HG03460 (cell line): Measurements from ENCODE around the gene CASP9.
"Not testable (repeated sequence)": the region's sequence is repeated elsewhere in the genome, so short reads cannot be mapped to it uniquely, and the experiment has no call there.

ENCODE experiments used
- ATAC-seq: cut with Tn5 transposase; IDR thresholded peaks from one replicate; pipeline ENCODE4 v1.9.1; 2021; ENCODE audit not compliant: unreplicated experiment

The CASP9 gene

DNA sequence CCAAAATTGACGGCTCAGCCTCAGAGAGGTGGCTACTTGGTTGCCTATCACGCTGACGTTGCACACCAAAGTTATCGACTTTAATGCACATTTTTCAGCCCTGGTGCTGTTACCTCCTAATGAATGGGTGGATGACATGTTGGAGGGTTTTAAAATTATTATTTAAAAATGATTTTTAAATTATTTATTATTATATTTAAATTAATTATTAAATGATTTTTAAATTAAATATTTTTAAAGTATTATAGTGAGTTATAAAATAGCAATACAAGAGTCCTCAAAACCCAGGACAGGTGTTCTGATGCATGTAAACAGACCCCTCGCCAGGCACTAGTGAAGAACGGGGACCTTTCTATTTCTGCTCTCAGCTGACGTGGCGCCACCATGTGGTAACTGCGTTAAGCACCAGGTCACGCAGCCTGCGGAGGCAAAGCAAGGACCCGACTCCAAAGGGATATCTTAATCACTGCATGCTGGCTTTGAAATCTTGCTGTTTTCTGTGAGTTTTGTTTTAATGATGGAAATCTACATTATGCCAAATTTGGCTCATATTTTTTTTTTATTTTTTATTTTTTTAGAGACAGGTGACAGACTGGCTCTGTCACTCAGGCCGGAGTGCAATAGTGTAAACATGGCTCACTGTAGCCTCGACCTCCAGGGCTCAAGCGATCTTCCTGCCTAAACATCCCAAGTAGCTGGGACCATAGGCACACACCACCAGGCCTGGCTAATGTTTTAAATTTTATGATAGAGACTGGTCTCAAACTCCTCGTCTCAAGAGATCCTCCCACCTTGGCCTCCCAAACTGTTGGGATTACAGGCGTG lies 22.6 kb downstream of the CASP9 start:
- no peak for ATAC-seq

DNA sequence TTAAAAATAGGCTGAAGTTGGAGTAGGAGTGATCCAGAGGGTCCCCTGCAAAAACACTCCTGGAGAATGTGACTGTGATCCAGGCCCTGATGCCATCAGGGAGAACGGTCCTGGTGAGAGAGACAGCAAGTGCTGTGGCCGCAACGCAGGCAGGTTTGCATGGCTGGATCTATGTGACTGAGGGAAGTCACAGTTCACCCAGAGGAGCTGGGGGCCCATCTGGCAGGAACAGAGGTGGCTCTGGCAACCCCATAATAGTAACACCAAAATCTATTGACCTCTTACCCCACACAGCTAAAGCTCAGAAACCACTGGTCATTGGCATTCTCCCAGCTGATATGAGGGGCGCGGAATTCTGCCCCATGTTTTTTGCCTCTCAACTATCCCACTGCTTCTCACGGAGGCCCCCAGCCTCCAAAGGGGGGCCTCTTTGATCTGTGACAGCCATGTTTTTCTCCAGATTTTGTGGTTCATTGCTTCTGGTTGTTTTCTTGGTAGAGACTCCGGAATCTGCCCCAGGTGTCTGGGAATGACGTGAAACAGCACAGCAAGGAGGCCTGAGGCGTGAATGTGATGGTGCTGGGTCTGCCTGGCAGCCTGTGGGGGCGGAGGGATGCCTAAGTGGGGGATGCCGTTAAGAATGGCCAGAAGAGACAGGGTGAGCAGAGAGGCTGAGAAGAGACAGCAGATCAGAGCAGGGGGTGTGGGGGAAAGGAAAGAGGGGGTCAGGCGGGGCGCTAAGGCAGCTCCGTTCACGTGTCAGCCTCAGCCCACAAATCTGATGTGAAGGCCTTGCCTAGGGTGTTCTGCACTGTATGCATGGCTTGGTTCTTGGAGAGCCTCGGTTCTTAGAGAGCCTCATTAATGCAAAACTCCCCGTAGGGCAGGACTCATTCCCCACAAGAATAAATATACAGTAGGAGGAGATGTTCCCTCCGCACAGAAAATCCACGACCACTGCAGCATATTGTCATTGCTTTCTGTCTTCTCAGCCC lies 23.5 kb downstream of the CASP9 start:
- ATAC-seq, result no peak

DNA sequence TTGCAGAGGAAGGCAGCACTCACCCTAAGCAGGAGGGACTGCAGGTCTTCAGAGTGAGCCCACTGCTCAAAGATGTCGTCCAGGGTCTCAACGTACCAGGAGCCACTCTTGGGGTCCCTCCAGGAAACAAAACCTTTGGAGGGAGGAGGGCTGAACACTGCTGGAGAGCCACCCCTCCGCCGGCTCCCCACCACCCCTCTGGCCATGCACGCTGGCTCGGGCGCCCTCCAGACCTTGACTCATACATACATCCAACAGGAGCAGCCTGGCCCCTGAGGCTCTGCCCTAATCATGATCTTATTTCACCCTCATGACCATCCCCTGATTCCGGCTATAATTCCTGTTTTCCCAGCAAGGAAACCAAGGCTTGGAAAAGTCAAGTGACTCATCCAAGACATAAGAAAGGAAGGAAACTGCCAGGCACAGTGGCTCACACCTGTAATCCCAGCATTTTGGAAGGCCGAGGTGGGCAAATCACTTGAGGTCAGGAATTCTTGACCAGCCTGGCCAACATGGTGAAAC lies 30.1 kb downstream of the CASP9 start:
- no peak for ATAC-seq

DNA sequence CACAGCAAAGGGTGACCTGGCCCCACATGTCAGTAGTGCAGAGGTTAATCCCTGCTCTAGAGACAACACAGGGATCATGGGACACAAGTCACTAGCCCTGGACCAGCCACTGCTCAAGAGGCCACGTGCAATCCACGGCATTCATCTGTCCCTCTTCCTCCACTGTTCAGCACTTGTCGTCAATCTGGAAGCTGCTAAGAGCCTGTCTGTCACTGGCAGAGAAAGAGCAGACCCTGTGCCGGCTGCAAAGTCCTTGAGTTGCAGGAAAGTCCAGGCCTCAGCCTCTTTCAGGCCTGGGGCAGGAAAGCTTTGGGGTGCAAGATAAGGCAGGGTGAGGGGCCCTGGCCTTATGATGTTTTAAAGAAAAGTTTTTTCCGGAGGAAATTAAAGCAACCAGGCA lies 31.4 kb downstream of the CASP9 start:
- ATAC-seq, result no peak

DNA sequence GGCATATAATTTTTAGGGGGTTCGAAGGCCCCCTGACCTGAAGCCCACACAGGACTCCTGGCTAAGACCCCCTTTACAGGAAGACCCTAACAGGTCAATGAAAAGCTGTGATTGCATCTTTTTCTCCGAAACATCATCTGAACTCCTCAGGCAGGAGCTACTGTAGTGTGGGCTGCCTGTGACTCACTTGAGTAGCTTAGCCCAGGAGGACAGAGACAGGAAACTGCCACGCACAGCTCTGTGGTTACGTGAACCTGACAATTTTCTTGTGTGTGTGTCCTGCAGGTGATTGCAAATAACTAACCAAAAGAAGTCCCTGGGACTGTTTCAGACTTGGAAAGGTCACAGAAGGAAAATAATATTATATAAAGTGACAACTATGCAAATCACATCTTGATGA lies 33.0 kb downstream of the CASP9 start:
- ATAC-seq, result not testable (repeated sequence)

DNA sequence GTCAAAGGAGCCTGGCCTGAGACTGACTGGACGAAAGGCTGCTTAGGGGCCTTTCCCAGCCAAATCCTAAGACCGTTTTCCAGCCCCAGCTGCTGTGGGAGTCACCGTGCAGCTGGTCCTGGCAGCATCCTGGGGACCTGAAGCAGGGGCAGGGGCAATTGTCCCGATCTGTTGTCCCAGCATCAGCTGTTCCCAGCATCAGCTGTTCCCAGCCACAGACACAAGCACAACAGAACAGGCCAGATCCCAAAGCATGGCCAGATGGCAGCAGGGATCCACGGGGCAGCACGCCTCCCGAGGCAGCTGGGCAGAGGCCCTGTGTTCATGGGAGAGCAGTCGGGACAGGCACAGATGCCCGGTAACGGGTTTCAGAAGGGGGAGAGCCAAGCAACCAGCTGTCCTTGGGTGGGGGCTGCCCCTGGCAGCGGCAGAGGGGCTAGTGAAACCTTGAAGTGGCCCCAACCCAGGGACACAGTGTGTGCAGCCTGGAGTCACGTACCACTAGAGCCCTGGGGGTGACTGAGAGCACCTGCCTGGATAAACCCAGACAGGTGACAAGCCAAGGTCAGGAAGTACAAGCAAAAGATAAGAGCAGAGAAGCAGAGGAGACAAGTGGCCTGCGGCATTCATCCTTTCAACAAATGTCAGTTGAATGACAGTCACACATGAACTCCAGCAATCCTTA lies 34.8 kb downstream of the CASP9 start:
- ATAC-seq, result no peak

DNA sequence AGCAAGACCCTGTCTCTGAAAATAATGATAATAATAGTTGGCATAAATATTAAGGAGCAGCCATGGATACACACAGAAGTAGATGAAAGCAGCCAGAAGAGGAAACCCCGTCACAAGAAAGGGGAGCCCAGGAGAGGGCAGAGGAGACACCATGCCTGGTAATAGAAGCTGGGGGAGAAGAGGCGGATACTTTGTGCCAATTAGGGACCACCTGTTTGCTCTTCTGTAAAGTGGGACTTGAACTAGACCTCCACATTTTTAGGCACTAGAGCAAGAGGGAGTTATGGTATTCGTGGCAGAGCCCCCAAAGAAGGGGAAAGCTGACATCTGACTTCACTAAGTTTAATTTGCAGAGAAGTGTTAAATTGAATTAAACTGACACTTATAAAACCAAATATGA lies 35.6 kb downstream of the CASP9 start:
- no peak for ATAC-seq

DNA sequence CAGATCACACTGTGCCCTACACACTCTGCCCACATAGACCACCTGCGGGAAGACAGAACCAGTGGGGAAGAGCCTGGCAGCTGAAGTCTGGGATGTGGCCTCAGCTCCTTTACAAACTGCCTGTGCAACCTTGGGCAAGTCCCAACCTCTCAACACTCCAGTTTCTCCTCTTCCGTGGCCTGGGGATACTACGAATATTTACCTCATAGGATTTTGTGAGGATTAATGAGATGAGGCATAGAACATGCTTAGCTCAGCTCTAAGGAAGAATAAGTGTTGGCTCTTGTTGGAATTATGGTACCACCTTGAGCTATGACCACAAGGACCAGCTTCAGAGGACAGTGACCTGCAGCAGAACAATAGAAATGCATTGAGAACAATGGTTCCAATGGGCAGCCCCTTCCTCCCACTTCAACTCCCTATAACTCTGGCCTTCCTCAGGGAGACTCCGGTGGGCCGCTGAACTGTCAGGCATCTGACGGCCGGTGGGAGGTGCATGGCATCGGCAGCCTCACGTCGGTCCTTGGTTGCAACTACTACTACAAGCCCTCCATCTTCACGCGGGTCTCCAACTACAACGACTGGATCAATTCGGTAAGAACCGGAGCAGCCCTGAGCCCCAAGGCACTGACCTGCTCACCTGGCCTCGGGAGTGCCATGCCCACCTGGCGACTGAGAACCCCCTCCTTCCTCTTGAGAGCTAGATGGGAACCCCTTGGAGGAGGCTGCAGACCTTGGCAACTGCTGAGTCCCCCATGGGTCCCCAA lies 37.0 kb downstream of the CASP9 start:
- ATAC-seq, result not testable (repeated sequence)

DNA sequence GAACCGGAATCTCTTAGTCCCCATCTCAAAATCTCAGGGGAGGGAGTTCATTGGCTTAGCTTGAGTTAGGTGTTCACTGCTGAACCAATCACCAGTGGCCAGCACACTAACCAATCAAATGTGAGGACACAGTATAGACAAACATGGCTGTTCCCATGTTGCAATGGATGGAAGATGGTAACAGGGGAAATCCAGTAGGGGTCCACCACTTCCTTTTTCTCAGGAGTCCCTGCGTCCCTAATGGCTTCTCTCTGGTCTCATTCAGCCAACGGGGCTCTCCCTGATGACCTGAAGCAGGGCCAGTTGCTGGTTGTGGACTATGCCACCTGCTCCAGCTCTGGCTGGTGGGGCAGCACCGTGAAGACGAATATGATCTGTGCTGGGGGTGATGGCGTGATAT lies 38.4 kb downstream of the CASP9 start:
- ATAC-seq, result no peak

DNA sequence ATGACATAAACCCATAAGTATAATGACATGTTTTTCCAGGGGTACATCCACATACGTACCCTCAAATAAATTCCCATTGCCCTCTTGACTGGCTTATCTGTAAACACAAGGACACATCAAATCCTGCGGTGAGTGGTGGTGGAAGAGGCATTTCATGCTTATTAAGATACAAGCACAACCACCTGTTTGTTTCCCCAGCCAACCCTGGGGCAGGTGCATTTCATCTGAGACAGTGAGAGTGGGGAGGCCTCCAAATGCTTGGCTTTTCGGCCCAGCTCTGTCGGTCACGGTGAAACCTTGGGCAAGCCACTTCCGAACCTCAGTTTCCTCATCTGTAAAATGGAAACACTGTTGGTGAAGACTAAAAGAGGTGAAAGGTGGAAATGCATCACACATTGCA lies 39.6 kb downstream of the CASP9 start:
- not testable (repeated sequence) for ATAC-seq

DNA sequence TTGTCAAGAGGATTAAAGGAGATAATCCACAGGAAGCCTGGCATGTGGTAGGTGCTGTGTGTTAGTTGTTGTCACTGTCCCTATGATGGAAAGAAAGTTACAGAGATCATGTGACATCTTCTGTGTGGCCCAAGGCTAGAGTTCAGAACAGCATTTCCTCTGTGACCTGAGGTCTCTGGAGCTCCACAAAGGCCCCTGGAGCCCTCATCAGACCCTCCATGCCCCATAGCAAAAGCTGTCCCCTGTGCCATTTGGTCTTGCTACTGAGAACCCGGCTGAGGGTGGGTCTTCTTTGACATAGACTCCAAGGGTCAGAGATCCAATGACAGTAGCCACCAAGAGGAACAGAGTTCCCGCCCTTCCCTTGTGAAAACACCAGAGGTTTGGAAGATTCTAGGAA lies 40.0 kb downstream of the CASP9 start:
- no peak for ATAC-seq

DNA sequence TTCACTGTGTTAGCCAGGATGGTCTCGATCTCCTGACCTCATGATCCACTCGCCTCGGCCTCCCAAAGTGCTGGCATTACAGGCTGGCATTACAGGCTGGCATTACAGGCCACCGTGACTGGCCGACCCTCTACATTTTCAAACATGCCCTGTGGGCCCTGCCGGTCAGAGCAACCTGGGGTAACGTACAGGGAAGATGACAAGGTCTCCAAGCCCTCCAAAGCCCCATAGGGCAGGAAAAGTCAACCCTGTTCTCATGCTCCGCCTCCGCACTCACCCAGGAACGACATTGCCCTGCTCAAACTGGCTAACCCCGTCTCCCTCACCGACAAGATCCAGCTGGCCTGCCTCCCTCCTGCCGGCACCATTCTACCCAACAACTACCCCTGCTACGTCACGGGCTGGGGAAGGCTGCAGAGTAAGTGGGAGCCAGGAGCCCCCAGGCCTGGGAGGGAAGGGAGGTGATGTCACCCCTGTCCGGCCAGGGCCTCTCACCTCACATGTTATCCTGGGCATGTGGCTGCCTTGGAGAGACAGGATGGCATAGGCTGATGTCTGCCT lies 41.0 kb downstream of the CASP9 start:
- ATAC-seq, result not testable (repeated sequence)

DNA sequence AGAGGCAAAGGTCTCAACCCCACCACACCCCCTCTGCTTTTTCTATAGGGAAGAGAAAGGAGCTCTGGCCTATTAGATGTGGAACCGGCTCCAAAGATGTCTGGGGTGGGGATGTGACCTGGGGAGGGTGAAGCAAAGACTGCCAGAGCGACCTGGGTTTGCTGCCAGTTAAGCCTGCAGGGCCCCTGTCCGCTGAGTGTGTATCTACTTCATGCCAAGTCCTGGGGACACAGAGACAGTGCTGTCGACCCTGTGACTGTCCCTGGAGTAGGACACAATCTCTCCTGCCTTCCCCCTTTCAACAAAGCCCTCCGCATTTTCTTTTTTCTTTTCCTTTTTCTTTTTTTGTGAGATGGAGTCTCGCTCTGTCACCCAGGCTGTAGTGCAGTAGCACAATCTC lies 41.6 kb downstream of the CASP9 start:
- not testable (repeated sequence) for ATAC-seq

DNA sequence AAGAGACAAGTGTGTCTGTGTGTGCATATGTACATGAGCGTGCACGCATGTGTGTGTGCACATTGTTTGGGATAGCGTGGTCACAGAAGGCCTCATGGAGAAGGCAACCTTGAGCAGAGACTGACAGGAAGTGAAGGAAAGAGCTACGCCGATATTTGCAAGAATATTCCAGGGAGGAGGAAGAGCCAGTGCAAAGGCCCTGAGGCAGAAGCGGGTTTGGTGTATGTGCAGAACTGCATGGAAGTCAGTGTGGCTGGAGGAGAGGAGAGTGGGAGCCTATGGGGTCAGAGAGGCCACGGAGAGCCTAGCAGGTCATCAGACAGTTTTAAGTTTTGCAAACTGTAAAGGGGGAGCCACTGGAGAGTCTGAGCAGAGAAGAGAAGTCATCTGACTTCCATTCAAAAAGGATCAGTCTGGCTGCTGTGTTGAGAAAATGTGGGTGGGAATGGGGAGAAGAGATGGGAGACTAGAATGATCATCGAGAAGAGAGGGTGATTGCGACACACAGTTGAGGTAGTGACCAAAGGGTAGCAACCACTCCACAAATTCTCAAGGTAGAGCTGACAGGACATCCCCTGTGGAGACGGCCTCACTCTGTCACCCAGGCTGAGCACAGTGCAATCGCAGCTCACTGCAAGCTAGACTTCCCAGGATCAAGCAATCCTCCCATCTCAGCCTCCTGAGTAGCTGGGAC lies 44.2 kb downstream of the CASP9 start:
- no peak for ATAC-seq

DNA sequence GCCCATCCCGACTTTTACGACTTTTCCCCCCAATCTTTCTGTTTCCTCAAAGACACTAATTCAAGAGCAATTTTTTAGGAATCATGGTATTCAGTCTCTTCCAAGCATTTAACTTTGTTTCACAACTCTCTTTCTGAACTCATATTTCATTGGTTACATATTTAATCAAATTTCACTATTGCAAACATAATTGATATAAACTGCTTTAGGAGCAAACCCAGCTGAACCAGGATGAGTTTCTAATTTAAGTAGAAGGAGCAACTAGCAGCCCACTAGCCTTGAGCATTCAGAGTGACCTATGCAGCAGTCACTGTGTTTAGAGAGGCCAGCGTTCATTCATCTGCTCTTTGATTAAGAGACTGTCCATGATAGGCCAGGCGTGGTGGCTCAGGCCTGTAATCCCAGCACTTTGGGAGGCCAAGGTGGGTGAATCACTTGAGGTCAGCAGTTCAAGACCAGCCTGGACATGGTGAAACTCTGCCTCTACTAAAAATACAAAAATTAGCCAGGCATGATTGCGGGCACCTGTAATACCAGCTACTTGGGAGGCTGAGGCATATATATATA lies 46.3 kb downstream of the CASP9 start:
- ATAC-seq, result no peak

DNA sequence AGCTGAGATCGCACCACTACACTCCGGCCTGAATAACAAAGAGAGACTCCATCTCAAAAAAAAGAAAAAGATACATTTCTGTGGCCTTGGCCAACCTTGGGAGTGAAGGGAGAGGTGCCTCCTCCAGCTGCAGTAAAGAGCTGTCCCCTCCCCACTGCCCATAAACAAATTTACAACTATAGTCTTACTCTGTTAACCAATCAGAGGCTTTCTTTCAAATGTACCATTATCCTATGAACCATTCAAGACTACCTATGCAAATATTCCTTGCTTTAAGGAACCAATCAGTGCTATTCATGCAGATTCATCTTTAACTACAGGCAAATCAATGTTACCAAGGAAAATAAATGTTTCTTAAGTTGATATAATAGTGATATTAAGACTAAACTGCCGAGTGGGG lies 47.1 kb downstream of the CASP9 start:
- no peak for ATAC-seq

DNA sequence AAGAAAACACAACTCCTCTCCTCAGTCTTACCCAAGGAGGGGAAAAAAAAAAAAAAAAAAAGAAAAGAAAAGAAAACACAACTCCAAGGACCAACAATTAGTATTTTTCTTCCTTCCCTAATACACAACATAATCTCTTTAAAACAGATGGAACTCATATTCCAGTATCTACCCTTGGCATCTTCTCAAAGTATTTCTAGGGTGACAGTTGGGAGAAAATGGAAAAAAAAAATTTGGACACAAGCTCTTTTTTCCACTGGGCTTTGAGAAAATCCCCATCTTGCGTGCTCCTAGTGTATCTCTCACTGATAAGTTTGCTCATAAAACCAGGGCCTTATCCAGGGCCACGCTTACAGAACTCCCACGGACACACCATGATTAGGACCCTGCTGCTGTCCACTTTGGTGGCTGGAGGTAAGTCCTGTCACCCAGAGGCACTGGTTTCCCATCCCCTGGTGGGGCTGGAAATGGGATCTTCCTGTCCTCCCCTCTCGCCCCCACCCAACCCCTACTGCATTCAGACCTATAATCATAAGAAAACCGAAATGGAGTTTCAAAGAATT lies 48.2 kb downstream of the CASP9 start, which contains the start of gene CELA2B:
CELA2B (plus strand) TSS at position 353 of the 563 bp plus-strand sequence; CDS start at position 375, 22 bp downstream.
- no peak for ATAC-seq

DNA sequence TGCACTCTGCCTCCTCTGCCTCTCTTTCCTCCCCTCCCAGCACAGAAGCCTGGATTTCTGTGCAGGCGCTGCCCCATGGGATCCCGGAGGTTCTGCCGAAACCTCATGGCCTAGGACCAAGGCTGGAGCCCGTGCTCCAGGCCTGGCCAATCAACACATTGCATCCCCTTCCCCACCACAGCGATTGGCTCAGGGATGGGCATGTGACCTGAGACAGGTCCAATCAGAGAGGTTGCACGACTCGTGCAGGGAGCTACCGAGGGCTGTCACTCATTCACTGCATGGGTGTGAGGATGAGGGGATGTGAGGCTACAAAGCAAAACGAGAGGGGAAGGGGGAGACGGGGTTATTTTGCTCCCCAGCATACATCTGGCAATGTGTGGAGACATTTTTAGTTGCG lies 51.4 kb downstream of the CASP9 start:
- ATAC-seq, result no peak

DNA sequence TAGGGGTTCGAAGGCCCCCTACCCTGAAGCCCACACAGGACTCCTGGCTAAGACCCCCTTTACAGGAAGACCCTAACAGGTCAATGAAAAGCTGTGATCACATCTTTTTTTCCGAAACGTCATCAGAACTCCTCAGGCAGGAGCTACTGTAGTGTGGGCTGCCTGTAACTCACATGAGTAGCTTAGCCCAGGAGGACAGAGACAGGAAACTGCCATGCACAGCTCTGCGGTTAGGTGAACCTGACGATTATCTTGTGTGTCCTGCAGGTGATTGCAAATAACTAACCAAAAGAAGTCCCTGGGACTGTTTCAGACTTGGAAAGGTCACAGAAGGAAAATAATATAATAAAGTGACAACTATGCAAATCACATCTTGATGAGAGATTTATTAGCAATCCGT lies 52.3 kb downstream of the CASP9 start:
- ATAC-seq, result not testable (repeated sequence)
